Hindlimb muscle (tissue), 1 donor: Measurements from ENCODE around the gene ASCC2. TPM values are rescaled to one million over a fixed set of nuclear protein-coding genes. Genes with fewer than 3 reads are reported as not detected.
"Not testable (repeated sequence)": the region's sequence is repeated elsewhere in the genome, so short reads cannot be mapped to it uniquely, and the experiment has no call there.

Source experiments
- DNase-seq: peaks from one replicate; pipeline ENCODE4 v3.0.0-alpha.2; 2013
- polyA plus RNA-seq: library from polyadenylated mRNA; unstranded; fragments of 120-200 nt; gene quantifications from one replicate; pipeline ENCODE4 v1.2.1, GENCODE V29; 2013; ENCODE audit not compliant: insufficient read length

The ASCC2 gene
- polyA plus RNA-seq: 38.3 TPM

GRCh38 chr22:29837741-29838598, at the start of gene ASCC2:
Gene ASCC2 (minus strand): TSS chr22:29838274. CDS start chr22:29832325, 5,949 bp downstream.
- DNase-seq: peak; percentile 98

GRCh38 chr22:29887358-29887757, 49.3 kb upstream of the ASCC2 start:
- no peak for DNase-seq

GRCh38 chr22:29886596-29886995, 48.5 kb upstream of the ASCC2 start:
- DNase-seq: no peak

- DNase-seq: no peak
Measured at GRCh38 chr22:29885610-29886009, 47.5 kb upstream of the ASCC2 start.

- no peak for DNase-seq
Measured at GRCh38 chr22:29883775-29884097, 45.7 kb upstream of the ASCC2 start.

GRCh38 chr22:29883045-29883774, 45.1 kb upstream of the ASCC2 start, which contains the start of gene MTMR3:
Gene MTMR3 (plus strand): TSS chr22:29883174. CDS start chr22:29971060, 87,886 bp downstream.
- DNase-seq: peak; percentile 93

- no peak for DNase-seq
Measured at GRCh38 chr22:29882716-29883044, 44.6 kb upstream of the ASCC2 start.

GRCh38 chr22:29879753-29880152, 41.7 kb upstream of the ASCC2 start:
- DNase-seq: no peak

GRCh38 chr22:29877620-29878019, 39.5 kb upstream of the ASCC2 start:
- DNase-seq: no peak

- no peak for DNase-seq
Measured at GRCh38 chr22:29873943-29874342, 35.9 kb upstream of the ASCC2 start.

GRCh38 chr22:29872989-29873388, 34.9 kb upstream of the ASCC2 start:
- no peak for DNase-seq

GRCh38 chr22:29872144-29872893, 34.2 kb upstream of the ASCC2 start:
- no peak for DNase-seq

- no peak for DNase-seq
Measured at GRCh38 chr22:29871684-29872083, 33.6 kb upstream of the ASCC2 start.

GRCh38 chr22:29870574-29870973, 32.5 kb upstream of the ASCC2 start:
- no peak for DNase-seq

- no peak for DNase-seq
Measured at GRCh38 chr22:29867851-29868250, 29.8 kb upstream of the ASCC2 start.

- no peak for DNase-seq
Measured at GRCh38 chr22:29867260-29867659, 29.2 kb upstream of the ASCC2 start.

GRCh38 chr22:29865572-29865971, 27.5 kb upstream of the ASCC2 start:
- not testable (repeated sequence) for DNase-seq

- DNase-seq: no peak
Measured at GRCh38 chr22:29861672-29862297, 23.7 kb upstream of the ASCC2 start.

- DNase-seq: no peak
Measured at GRCh38 chr22:29860006-29860766, 22.1 kb upstream of the ASCC2 start.

GRCh38 chr22:29859030-29859429, 21.0 kb upstream of the ASCC2 start:
- DNase-seq: not testable (repeated sequence)

GRCh38 chr22:29856496-29856895, 18.4 kb upstream of the ASCC2 start:
- no peak for DNase-seq
